ENCODE results near the gene C1orf226. TPM values are rescaled to one million over a fixed set of nuclear protein-coding genes. Genes with fewer than 3 reads are reported as not detected.
"Not testable (repeated sequence)": the region's sequence is repeated elsewhere in the genome, so short reads cannot be mapped to it uniquely, and the experiment has no call there.

Gene C1orf226
- total RNA-seq, 1 donor from 2014 or later = 6.4 TPM

GRCh38 chr1:162420120-162420519, 38.6 kb downstream of the C1orf226 start:
- H3K4me1 Mint-ChIP-seq (ENCODE audit: low read depth) = no peaks in the 10 kb centered on the region
- H3K36me3 Mint-ChIP-seq (ENCODE audit: low read depth) = peaks cover 2% of the 10 kb centered on the region

GRCh38 chr1:162421258-162422164, 40.0 kb downstream of the C1orf226 start:
- no peak for DNase-seq (ENCODE audit: low spot score)
- no peak for TF ChIP-seq CTCF (IDR thresholded peaks at IDR 0.05)
- H3K4me3 Mint-ChIP-seq (ENCODE audit: unreplicated experiment) = no peak overlapping the region
- peaks cover 9% of the 10 kb centered on the region for H3K9me3 Mint-ChIP-seq (ENCODE audit: low read depth)
- H3K4me1 Mint-ChIP-seq (ENCODE audit: low read depth) = no peaks in the 10 kb centered on the region
- H3K36me3 Mint-ChIP-seq (ENCODE audit: low read depth) = peaks cover 2% of the 10 kb centered on the region
- H3K27me3 Mint-ChIP-seq (ENCODE audit: low read depth) = no peaks in the 10 kb centered on the region
- H3K27ac Mint-ChIP-seq (ENCODE audit: unreplicated experiment) = no peak overlapping the region

More at GRCh38 chr1:162420120-162420519, 38.6 kb downstream of the C1orf226 start:
- peaks cover 19% of the 10 kb centered on the region for H3K9me3 Mint-ChIP-seq (ENCODE audit: low read depth)
- H3K4me3 Mint-ChIP-seq (ENCODE audit: unreplicated experiment) = no peak overlapping the region
- no peak for DNase-seq (ENCODE audit: low spot score)
- no peak for TF ChIP-seq CTCF (IDR thresholded peaks at IDR 0.05)
- H3K27ac Mint-ChIP-seq (ENCODE audit: unreplicated experiment) = no peak overlapping the region
- no peaks in the 10 kb centered on the region for H3K27me3 Mint-ChIP-seq (ENCODE audit: low read depth)

- Mint-ChIP-seq H3K27me3 (ENCODE audit: low read depth) (no peaks in the 10 kb centered on the region), H3K4me1 (ENCODE audit: low read depth) (no peaks in the 10 kb centered on the region), H3K9me3 (ENCODE audit: low read depth) (peaks cover 9% of the 10 kb centered on the region), H3K4me3 (ENCODE audit: unreplicated experiment) (no peak overlapping the region), H3K36me3 (ENCODE audit: low read depth) (peaks cover 2% of the 10 kb centered on the region), H3K27ac (ENCODE audit: unreplicated experiment) (no peak overlapping the region)
- TF ChIP-seq CTCF (IDR thresholded peaks at IDR 0.05) = no peak
- no peak for DNase-seq (ENCODE audit: low spot score)
Measured at GRCh38 chr1:162422662-162423375, 41.3 kb downstream of the C1orf226 start.

GRCh38 chr1:162430583-162430982, 49.1 kb downstream of the C1orf226 start:
- Mint-ChIP-seq H3K9me3 (ENCODE audit: low read depth) (no peaks in the 10 kb centered on the region), H3K27me3 (ENCODE audit: low read depth) (no peaks in the 10 kb centered on the region), H3K27ac (ENCODE audit: unreplicated experiment) (no peak overlapping the region), H3K4me3 (ENCODE audit: unreplicated experiment) (no peak overlapping the region), H3K4me1 (ENCODE audit: low read depth) (no peaks in the 10 kb centered on the region), H3K36me3 (ENCODE audit: low read depth) (no peaks in the 10 kb centered on the region)
- no peak for TF ChIP-seq CTCF (IDR thresholded peaks at IDR 0.05)
- no peak for DNase-seq (ENCODE audit: low spot score)

- H3K36me3 Mint-ChIP-seq (ENCODE audit: low read depth); DNase-seq (ENCODE audit: low spot score); H3K4me3 Mint-ChIP-seq (ENCODE audit: unreplicated experiment); H3K27me3 Mint-ChIP-seq (ENCODE audit: low read depth); H3K27ac Mint-ChIP-seq (ENCODE audit: unreplicated experiment); H3K4me1 Mint-ChIP-seq (ENCODE audit: low read depth); H3K9me3 Mint-ChIP-seq (ENCODE audit: low read depth): not testable (repeated sequence)
Measured at GRCh38 chr1:162432977-162433713, 51.6 kb downstream of the C1orf226 start.

Small RNA genes lying within 50 kb of the gene (microRNA-seq; reads per million reads assigned to microRNA genes)
- gene MIR556 (ENCODE audit: borderline number of aligned reads) = 1.7 reads per million

Other genes with a start within 250 kb of the C1orf226 start
- not detected in 3 replicates for gene SPATA46, start 4.9 kb upstream of the C1orf226 start, total RNA-seq
- gene SH2D1B, start 30.4 kb downstream of the C1orf226 start, total RNA-seq = not detected in 3 replicates
- gene UHMK1, start 116.1 kb downstream of the C1orf226 start, total RNA-seq = 28.4 to 35.4 TPM (median 29.2 TPM) in 3 replicates
- gene UAP1, start 180.0 kb downstream of the C1orf226 start, total RNA-seq = 49.6 to 66.6 TPM (median 52.7 TPM) in 3 replicates

Data from chondrocyte (in vitro differentiated cells).